Mucosa of descending colon (tissue), 3 donors: ENCODE results near the gene LRBA. TPM values are rescaled to one million over a fixed set of nuclear protein-coding genes. Genes with fewer than 3 reads are reported as not detected.
A peak's percentile ranks its signal among the peaks of the same experiment; 100 is the strongest.

Experiments used
- ATAC-seq: fragments of 200-7000 bp; cut with Tn5 transposase; one replicate; pipeline ENCODE4 v1.9.1; 2020; ENCODE audit warnings: mild to moderate bottlenecking, moderate library complexity
- DNase-seq, 3 donors: peaks; one replicate each; pipeline ENCODE4 v3.0.0-alpha.2; 2020
- H3K36me3 ChIP-seq: fragments of 200-600 bp; one replicate; pipeline ENCODE4 v1.8.0; 2021; ENCODE audit warnings: low read depth, mild to moderate bottlenecking
- H3K4me1 ChIP-seq: fragments of 200-600 bp; one replicate; pipeline ENCODE4 v1.8.0; 2021; ENCODE audit warnings: low read depth, mild to moderate bottlenecking
- H3K4me3 ChIP-seq: fragments of 200-600 bp; one replicate; pipeline ENCODE4 v1.8.0; 2021; ENCODE audit warnings: mild to moderate bottlenecking
- H3K9me3 ChIP-seq: fragments of 200-600 bp; one replicate; pipeline ENCODE4 v1.8.0; 2021; ENCODE audit warnings: mild to moderate bottlenecking
- CTCF ChIP-seq: fragments of 200-600 bp; IDR thresholded peaks from one replicate; pipeline ENCODE4 v1.8.0; 2022; ENCODE audit warnings: antibody characterized with exemption, mild to moderate bottlenecking
- intact Hi-C, 2 donors: fragments of 100-400 bp; cut with DNase I in 1 of 2; cut with micrococcal nuclease in 1 of 2; formaldehyde crosslinking; loops; one replicate each; pipeline versions ENCODE4 v1.11.0 to v1.11.1; 2022; cut with DNase I, micrococcal nuclease
- total RNA-seq, 3 donors: library from RNA; stranded (reverse); fragmentation: NEBNext Ultra II Directional in 2 of 3; extraction: Animal tissue kit (Norgen Biotek cat#: 25700) in 2 of 3; gene quantifications; one replicate each; pipeline versions ENCODE4 v1.2.1 to v1.2.4, GENCODE V29; 2021 to 2023
- donor health status: DM: no; HTN: no; CAD: no; lungs with moderate emphysema.
- donor health status: DM: no; HTN: no; CAD: no.
- donor health status: DM: no; HTN: yes; CAD: no.

Gene LRBA
- total RNA-seq, 3 donors from 2014 or later, result 69.8 to 98.4 (median 76.2) TPM

- intact Hi-C loops, result no loop called here
- Histone ChIP-seq H3K9me3 (no peaks in the 10 kb centered on the region), H3K4me1 (no peaks in the 10 kb centered on the region), H3K4me3 (no peak overlapping the region), H3K36me3 (no peaks in the 10 kb centered on the region)
- ATAC-seq, result no peak
- no peak for TF ChIP-seq CTCF
- no peak for DNase-seq
These were observed 667.0 kb downstream of the LRBA start for GRCh38 chr4:150348079-150348478.

- Histone ChIP-seq H3K4me1 (no peaks in the 10 kb centered on the region), H3K36me3 (no peaks in the 10 kb centered on the region), H3K4me3 (no peak overlapping the region), H3K9me3 (no peaks in the 10 kb centered on the region)
- intact Hi-C loops, result no loop called here
- no peak for DNase-seq
- ATAC-seq, result no peak
- TF ChIP-seq CTCF, result no peak
These were observed 669.8 kb downstream of the LRBA start for GRCh38 chr4:150345207-150345744.

GRCh38 chr4:150343796-150344195, 671.3 kb downstream of the LRBA start:
- TF ChIP-seq CTCF, result no peak
- intact Hi-C loops, result no loop called here
- Histone ChIP-seq H3K4me1 (no peaks in the 10 kb centered on the region), H3K9me3 (no peaks in the 10 kb centered on the region), H3K4me3 (no peak overlapping the region), H3K36me3 (no peaks in the 10 kb centered on the region)
- DNase-seq (no peak), ATAC-seq (no peak)

GRCh38 chr4:150342945-150343344, 672.1 kb downstream of the LRBA start:
- DNase-seq (no peak), ATAC-seq (no peak)
- no peak for TF ChIP-seq CTCF
- Histone ChIP-seq H3K36me3 (no peaks in the 10 kb centered on the region), H3K4me1 (no peaks in the 10 kb centered on the region), H3K9me3 (no peaks in the 10 kb centered on the region), H3K4me3 (no peak overlapping the region)
- intact Hi-C loops, result no loop called here

GRCh38 chr4:150337734-150338133, 677.4 kb downstream of the LRBA start:
- DNase-seq (no peak), ATAC-seq (peak; percentile 14)
- H3K9me3 ChIP-seq, result no peaks in the 10 kb centered on the region
- H3K36me3 ChIP-seq, result no peaks in the 10 kb centered on the region
- intact Hi-C loops, result no loop called here
- H3K4me1 ChIP-seq, result no peaks in the 10 kb centered on the region
- no peak overlapping the region for H3K4me3 ChIP-seq
- TF ChIP-seq CTCF, result no peak
